ENCODE results near the gene SCAF4.
"Not testable (repeated sequence)": the region's sequence is repeated elsewhere in the genome, so short reads cannot be mapped to it uniquely, and the experiment has no call there.

SCAF4 gene

GRCh38 chr21:31731857-31732596 is at the start of gene SCAF4:
TSS of gene SCAF4 (minus strand) at chr21:31732118. CDS start at chr21:31731692, 426 bp downstream.
- DNase-seq (ENCODE audit: low read depth): peak; percentile 62

GRCh38 chr21:31780944-31781343 is 49.0 kb upstream of the SCAF4 start:
- DNase-seq (ENCODE audit: low read depth): no peak

GRCh38 chr21:31778546-31778945 is 46.6 kb upstream of the SCAF4 start:
- no peak for DNase-seq (ENCODE audit: low read depth)

- DNase-seq (ENCODE audit: low read depth): no peak
Observed at GRCh38 chr21:31777857-31778256, 45.9 kb upstream of the SCAF4 start.

GRCh38 chr21:31774031-31774430 is 42.1 kb upstream of the SCAF4 start:
- DNase-seq (ENCODE audit: low read depth): no peak

- DNase-seq (ENCODE audit: low read depth): no peak
Observed at GRCh38 chr21:31772674-31773555, 41.0 kb upstream of the SCAF4 start.

GRCh38 chr21:31771685-31772084 is 39.8 kb upstream of the SCAF4 start:
- no peak for DNase-seq (ENCODE audit: low read depth)

- no peak for DNase-seq (ENCODE audit: low read depth)
Observed at GRCh38 chr21:31768710-31769109, 36.8 kb upstream of the SCAF4 start.

GRCh38 chr21:31766899-31767298 is 35.0 kb upstream of the SCAF4 start:
- no peak for DNase-seq (ENCODE audit: low read depth)

- not testable (repeated sequence) for DNase-seq (ENCODE audit: low read depth)
Observed at GRCh38 chr21:31765850-31766249, 33.9 kb upstream of the SCAF4 start.

- DNase-seq (ENCODE audit: low read depth): no peak
Observed at GRCh38 chr21:31760931-31761330, 29.0 kb upstream of the SCAF4 start.

GRCh38 chr21:31756787-31757186 is 24.9 kb upstream of the SCAF4 start:
- no peak for DNase-seq (ENCODE audit: low read depth)

GRCh38 chr21:31755027-31755426 is 23.1 kb upstream of the SCAF4 start:
- DNase-seq (ENCODE audit: low read depth): no peak

- no peak for DNase-seq (ENCODE audit: low read depth)
Observed at GRCh38 chr21:31754708-31754960, 22.7 kb upstream of the SCAF4 start.

- DNase-seq (ENCODE audit: low read depth): no peak
Observed at GRCh38 chr21:31753949-31754707, 22.2 kb upstream of the SCAF4 start.

GRCh38 chr21:31752967-31753366 is 21.0 kb upstream of the SCAF4 start:
- DNase-seq (ENCODE audit: low read depth): no peak

GRCh38 chr21:31752352-31752751 is 20.4 kb upstream of the SCAF4 start:
- DNase-seq (ENCODE audit: low read depth): no peak

GRCh38 chr21:31750843-31751242 is 18.9 kb upstream of the SCAF4 start:
- no peak for DNase-seq (ENCODE audit: low read depth)

- no peak for DNase-seq (ENCODE audit: low read depth)
Observed at GRCh38 chr21:31744182-31744800, 12.4 kb upstream of the SCAF4 start.

GRCh38 chr21:31743712-31744111 is 11.8 kb upstream of the SCAF4 start:
- no peak for DNase-seq (ENCODE audit: low read depth)

- no peak for DNase-seq (ENCODE audit: low read depth)
Observed at GRCh38 chr21:31741116-31741515, 9.2 kb upstream of the SCAF4 start.
